ENCODE measurements around the gene SLC39A12. TPM values are rescaled to one million over a fixed set of nuclear protein-coding genes. Genes with fewer than 3 reads are reported as not detected.

Gene SLC39A12
- total RNA-seq, 4 donors from 2014 or later = not detected

GRCh38 chr10:18021725-18022480 lies 70.2 kb downstream of the SLC39A12 start:
- DNase-seq (no peak), ATAC-seq (no peak)
- no peaks in the 10 kb centered on the region for H3K36me3 ChIP-seq
- no peak overlapping the region for H3K27ac ChIP-seq
- intact Hi-C loops (cut with DNase I; ENCODE audit: low total_unique reads) (no loop called here), in situ Hi-C loops (cut with MboI; ENCODE audit: low sequenced_read_pairs in 4 of 4) (no loop called here)
- no peak for TF ChIP-seq CTCF (IDR thresholded peaks at IDR 0.05 in 4 of 5, conservative IDR thresholded peaks at IDR 0.05 in 1 of 5)
- TF ChIP-seq POLR2A (IDR thresholded peaks at IDR 0.05) = no peak
- H3K27me3 ChIP-seq = no peaks in the 10 kb centered on the region
- no peaks in the 10 kb centered on the region for H3K4me1 ChIP-seq
- no peak overlapping the region for H3K4me3 ChIP-seq
- no peaks in the 10 kb centered on the region for H3K9me3 ChIP-seq

GRCh38 chr10:18043148-18044006 lies 91.7 kb downstream of the SLC39A12 start:
- no peaks in the 10 kb centered on the region for H3K27me3 ChIP-seq
- no peak overlapping the region for H3K4me3 ChIP-seq
- H3K27ac ChIP-seq = no peak overlapping the region
- intact Hi-C loops (cut with DNase I; ENCODE audit: low total_unique reads) (no loop called here), in situ Hi-C loops (cut with MboI; ENCODE audit: low sequenced_read_pairs in 4 of 4) (no loop called here)
- no peaks in the 10 kb centered on the region for H3K9me3 ChIP-seq
- no peaks in the 10 kb centered on the region for H3K36me3 ChIP-seq
- no peak for TF ChIP-seq POLR2A (IDR thresholded peaks at IDR 0.05)
- ATAC-seq (no peak), DNase-seq (no peak)
- no peaks in the 10 kb centered on the region for H3K4me1 ChIP-seq

GRCh38 chr10:18044976-18045720 lies 93.4 kb downstream of the SLC39A12 start:
- in situ Hi-C loops (cut with MboI; ENCODE audit: low sequenced_read_pairs in 4 of 4) = no loop called here

GRCh38 chr10:18056583-18056982 lies 104.9 kb downstream of the SLC39A12 start:
- H3K27me3 ChIP-seq = no peaks in the 10 kb centered on the region
- H3K4me1 ChIP-seq = no peaks in the 10 kb centered on the region
- no peak for DNase-seq
- ATAC-seq = no peak
- in situ Hi-C loops (cut with MboI; ENCODE audit: low sequenced_read_pairs in 4 of 4) = no loop called here
- no peak overlapping the region for H3K4me3 ChIP-seq
- no peak for TF ChIP-seq CTCF (IDR thresholded peaks at IDR 0.05 in 4 of 5, conservative IDR thresholded peaks at IDR 0.05 in 1 of 5)
- TF ChIP-seq POLR2A (IDR thresholded peaks at IDR 0.05) = no peak
- no peaks in the 10 kb centered on the region for H3K36me3 ChIP-seq
- no peak overlapping the region for H3K27ac ChIP-seq
- no peaks in the 10 kb centered on the region for H3K9me3 ChIP-seq
- intact Hi-C loops (cut with DNase I; ENCODE audit: low total_unique reads) = no loop called here

More at GRCh38 chr10:18044976-18045720, 93.4 kb downstream of the SLC39A12 start:
- H3K36me3 ChIP-seq = no peaks in the 10 kb centered on the region
- TF ChIP-seq CTCF (IDR thresholded peaks at IDR 0.05 in 4 of 5, conservative IDR thresholded peaks at IDR 0.05 in 1 of 5) = no peak
- TF ChIP-seq POLR2A (IDR thresholded peaks at IDR 0.05) = no peak
- no peaks in the 10 kb centered on the region for H3K27me3 ChIP-seq
- H3K4me1 ChIP-seq = no peaks in the 10 kb centered on the region
- no peak overlapping the region for H3K4me3 ChIP-seq
- H3K27ac ChIP-seq = no peak overlapping the region
- H3K9me3 ChIP-seq = no peaks in the 10 kb centered on the region
- ATAC-seq (no peak), DNase-seq (no peak)
- intact Hi-C loops (cut with DNase I; ENCODE audit: low total_unique reads) = no loop called here
